GM12874 (cell line): Measurements from ENCODE around the gene SORCS2.

Experiments used
- TF ChIP-seq, protein P1 (sequence below): IDR thresholded peaks from 2 replicates; pipeline ENCODE4 v1.5.1; 2011; ENCODE audit warnings: low read depth, mild to moderate bottlenecking, control low read depth, low read length, moderate library complexity; ENCODE audit not compliant: insufficient read depth

Gene SORCS2

DNA sequence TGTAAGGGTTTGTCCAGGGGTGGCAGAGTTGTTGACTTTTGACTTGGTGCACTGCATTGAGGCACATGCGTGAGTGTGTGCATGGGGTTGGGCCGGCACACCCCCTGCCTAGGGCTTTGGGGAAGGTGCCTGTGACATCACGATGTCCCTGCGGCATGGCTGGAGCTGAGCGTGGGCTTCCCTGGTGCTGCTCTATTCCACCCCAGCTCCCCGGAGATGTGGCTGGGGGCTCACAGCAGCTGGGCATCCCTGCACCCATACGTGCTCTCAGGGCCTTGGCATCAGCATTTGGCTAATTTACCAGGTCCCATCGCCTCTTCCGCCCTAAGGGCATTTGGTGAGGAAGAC is 236.7 kb downstream of the SORCS2 start:
- TF ChIP-seq, protein P1, sequence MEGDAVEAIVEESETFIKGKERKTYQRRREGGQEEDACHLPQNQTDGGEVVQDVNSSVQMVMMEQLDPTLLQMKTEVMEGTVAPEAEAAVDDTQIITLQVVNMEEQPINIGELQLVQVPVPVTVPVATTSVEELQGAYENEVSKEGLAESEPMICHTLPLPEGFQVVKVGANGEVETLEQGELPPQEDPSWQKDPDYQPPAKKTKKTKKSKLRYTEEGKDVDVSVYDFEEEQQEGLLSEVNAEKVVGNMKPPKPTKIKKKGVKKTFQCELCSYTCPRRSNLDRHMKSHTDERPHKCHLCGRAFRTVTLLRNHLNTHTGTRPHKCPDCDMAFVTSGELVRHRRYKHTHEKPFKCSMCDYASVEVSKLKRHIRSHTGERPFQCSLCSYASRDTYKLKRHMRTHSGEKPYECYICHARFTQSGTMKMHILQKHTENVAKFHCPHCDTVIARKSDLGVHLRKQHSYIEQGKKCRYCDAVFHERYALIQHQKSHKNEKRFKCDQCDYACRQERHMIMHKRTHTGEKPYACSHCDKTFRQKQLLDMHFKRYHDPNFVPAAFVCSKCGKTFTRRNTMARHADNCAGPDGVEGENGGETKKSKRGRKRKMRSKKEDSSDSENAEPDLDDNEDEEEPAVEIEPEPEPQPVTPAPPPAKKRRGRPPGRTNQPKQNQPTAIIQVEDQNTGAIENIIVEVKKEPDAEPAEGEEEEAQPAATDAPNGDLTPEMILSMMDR: no peak

DNA sequence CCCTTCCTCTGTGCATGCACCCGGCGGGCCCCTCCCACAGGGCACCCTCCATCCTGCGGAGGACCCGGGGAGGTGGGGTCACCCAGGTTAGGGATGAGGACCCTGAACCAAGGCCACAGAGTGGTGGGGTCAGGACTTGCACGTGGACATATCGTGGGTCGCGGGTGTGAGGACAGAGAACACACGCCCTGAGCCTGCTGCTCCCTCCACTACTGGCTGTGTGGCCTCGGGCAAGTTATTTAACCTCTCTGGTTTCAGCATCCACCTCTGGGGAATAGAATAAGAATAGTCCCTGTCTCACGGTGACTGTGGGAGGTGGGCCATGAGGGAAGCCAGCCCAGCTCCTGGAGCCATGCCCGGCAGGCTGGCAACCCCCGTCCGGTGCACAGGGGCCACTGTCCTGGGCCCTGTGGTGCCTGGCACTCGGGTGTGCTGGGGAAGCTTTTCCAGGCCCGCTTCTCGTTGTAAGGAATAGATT is 237.3 kb downstream of the SORCS2 start:
- TF ChIP-seq, protein P1: no peak

DNA sequence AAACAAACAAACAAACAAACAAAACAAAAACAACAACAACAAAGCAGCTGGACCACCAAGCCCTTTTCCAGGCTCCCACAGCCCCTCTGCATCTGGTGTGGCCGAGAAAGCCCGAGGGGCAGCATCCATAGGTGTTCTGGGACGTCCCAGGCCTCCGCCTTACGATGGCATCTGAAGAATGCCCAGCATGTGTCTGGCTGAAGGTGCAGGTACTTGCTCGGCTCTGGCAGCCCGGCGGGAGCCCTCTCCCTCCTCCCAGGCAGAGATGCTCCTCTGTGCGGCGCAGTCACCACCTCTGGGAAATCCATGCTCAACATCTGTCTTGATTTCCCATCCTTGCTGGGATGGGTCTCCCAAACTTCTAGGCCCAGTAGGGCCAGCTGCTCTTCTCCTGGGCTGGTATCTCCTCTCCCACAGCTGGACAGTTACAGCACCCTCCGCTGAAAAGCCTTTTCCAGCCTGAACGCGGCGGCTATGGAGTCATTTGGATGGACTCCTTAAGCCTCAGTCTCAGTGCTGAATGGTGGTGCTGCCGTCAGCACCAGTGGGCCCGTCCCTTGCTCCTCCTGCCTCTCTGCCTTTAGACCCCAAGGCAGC is 238.1 kb downstream of the SORCS2 start:
- TF ChIP-seq, protein P1: no peak

DNA sequence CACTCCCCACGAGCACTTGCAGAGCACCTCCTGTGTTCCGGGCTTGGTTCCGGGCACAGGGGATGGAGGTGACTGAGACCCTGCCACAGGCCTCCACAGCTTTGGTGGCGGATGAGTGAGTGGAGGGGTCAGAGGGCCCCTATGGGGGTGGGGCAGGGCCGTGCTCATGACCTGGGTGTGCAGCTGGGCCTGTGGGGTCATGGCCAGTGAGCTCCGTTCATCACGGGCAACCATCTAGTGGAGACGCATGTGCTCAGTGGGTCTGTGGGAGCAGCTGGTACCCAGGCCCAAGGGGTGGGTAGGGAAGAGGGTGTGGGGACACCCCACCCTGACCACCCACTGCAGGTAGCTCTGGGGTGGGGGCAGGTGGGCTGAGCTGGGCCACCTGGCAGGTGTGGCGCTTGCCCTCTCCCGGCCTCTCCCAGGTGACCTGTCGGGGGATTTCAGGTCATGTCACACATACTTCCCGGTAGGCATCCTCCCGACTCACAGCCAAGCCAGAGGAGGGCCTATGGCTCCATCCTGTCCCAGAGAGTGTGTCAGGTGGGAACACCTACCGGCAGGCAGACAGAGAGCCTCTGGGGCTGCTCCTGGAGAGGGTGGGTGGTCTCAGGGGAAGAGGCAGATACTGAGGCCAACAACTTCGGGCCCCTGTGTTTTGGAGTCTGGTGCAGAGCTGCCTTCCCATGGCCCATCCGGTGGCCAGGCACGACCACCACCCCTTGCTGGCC is 238.8 kb downstream of the SORCS2 start:
- TF ChIP-seq, protein P1: no peak

DNA sequence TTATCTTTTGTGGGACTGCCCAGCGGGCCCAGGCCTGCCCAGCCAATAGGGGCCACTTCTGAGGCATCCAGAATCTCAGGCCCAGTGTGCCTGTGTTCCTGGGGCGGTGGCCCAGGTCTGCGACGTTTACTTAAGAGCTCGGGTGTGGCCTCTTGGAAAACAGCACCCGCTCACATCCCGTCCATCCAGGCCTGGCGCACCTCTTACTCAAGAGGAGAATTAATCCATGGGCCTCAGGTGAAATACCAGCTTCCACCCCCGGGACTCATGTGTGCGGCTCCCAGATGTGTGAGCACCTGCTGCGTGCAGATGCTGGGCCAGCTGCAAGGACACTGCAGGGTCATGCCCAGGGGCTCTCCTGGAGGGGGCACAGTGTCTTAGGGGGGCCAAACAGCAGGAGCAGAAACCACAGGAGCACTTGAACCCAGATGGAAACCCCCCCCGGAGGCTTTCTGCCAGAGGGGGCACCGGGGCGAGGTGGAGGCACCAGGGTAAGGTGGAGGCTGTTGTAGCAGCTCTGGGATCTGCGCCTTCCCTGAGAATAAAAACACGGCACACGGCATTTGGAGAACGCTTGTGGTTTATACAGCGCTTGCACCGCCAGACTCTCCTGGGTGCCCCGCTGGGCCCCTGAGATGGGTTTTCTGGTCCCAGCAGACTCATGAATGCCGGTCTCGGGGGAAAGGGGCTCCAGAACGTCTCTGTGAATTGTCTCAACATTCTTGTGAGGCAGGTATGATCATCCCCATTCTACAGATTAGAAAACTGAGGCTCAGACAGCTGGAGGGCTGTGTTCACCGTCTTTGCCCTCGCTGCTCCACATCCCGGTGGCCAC is 239.6 kb downstream of the SORCS2 start:
- TF ChIP-seq, protein P1: no peak

DNA sequence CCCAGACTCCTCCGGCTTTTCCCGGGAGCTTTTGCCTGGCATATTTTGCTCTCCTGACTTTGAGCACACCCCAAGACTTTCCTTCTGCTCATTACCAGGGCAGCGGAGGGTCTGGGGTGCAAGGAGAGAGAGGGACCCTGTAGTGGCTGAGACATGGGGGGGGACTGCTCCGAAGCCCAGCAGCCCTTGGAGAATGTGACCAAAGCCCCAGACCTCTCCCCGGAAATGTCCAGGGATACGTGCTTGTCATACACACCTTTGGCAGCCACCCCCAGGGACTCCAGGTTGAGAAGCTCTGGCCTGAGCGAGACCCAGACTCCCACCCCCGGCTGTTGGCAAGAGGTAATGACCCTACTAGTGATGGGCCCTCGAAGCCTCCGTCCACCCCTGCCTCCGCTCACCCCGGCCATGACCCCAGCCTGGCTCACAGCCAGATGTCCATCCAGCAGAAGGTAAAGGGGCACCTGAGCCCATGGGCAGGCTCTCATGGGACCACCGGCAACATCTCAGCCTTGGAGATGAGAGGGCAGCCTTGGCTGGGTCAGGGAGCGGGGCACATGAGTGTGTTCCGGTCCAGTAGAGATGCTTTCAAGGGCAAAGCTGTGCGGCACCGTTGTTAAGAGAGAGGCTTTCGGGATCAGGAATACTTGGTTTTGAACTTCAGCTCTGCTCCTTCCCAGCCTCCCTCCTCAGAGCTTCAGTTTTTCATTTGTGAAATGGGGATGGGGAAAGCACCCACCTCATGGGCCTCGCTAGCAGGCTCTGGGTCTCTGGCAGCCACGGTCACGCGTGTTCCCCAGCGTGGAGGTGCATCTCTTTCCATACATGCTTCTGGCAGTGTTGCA is 240.4 kb downstream of the SORCS2 start:
- TF ChIP-seq, protein P1: no peak
